ENCODE measurements around the gene RGS3. TPM values are rescaled to one million over a fixed set of nuclear protein-coding genes. Genes with fewer than 3 reads are reported as not detected.
A peak's percentile ranks its signal among the peaks of the same experiment; 100 is the strongest.

RGS3 gene
- total RNA-seq, 6 donors from 2014 or later, result 60.3 to 93.2 (median 72.6) TPM

GRCh38 chr9:113533335-113534225 lies 70.1 kb downstream of the RGS3 start:
- H3K4me3 ChIP-seq, result no peak overlapping the region
- H3K36me3 ChIP-seq, result peaks cover 0 to 37% (median 9%) of the 10 kb centered on the region in 4 donors
- TF ChIP-seq POLR2AphosphoS5 (IDR thresholded peaks at IDR 0.05) (no peak), EP300 (IDR thresholded peaks at IDR 0.05) (no peak), CTCF (IDR thresholded peaks at IDR 0.05) (no peak), POLR2A (IDR thresholded peaks at IDR 0.05) (no peak)
- H3K9me3 ChIP-seq, result no peaks in the 10 kb centered on the region
- H3K27me3 ChIP-seq, result no peaks in the 10 kb centered on the region
- H3K4me1 ChIP-seq, result peaks cover 0 to 9% (median 5%) of the 10 kb centered on the region in 4 donors
- no peak for DNase-seq
- peak overlapping the region in 2 of 4 donors; percentile 38 to 58 for H3K27ac ChIP-seq
- no peak for ATAC-seq (ENCODE audit: low FRiP score in 2 of 2)
- WGBS, 2 donors, result 91 to 95% methylated on average over 8 of the region's 8 CpGs

GRCh38 chr9:113535756-113536155 lies 72.2 kb downstream of the RGS3 start:
- TF ChIP-seq EP300 (IDR thresholded peaks at IDR 0.05) (no peak), CTCF (IDR thresholded peaks at IDR 0.05) (no peak), POLR2A (IDR thresholded peaks at IDR 0.05) (no peak), POLR2AphosphoS5 (IDR thresholded peaks at IDR 0.05) (no peak)
- Histone ChIP-seq H3K4me1 (peaks cover 0 to 9% (median 3%) of the 10 kb centered on the region in 4 donors), H3K27me3 (no peaks in the 10 kb centered on the region), H3K9me3 (no peaks in the 10 kb centered on the region), H3K27ac (peak overlapping the region in 1 of 4 donors; percentile 17), H3K4me3 (no peak overlapping the region), H3K36me3 (peaks cover 0 to 32% (median 5%) of the 10 kb centered on the region in 4 donors)
- WGBS, 2 donors, result 88 to 90% methylated on average over 5 to 6 of the region's 6 CpGs
- ATAC-seq (ENCODE audit: low FRiP score in 2 of 2), result no peak
- DNase-seq, result no peak

GRCh38 chr9:113536166-113536482 lies 72.6 kb downstream of the RGS3 start:
- WGBS, 2 donors, result 66 to 82% methylated on average over 6 of the region's 6 CpGs
- DNase-seq, result no peak

GRCh38 chr9:113536483-113537228 lies 73.1 kb downstream of the RGS3 start:
- Histone ChIP-seq H3K27ac (peak overlapping the region in 2 of 4 donors; percentile 17), H3K4me3 (no peak overlapping the region), H3K9me3 (no peaks in the 10 kb centered on the region), H3K4me1 (peaks cover 0 to 14% (median 3%) of the 10 kb centered on the region in 4 donors), H3K36me3 (peaks cover 0 to 38% (median 5%) of the 10 kb centered on the region in 4 donors), H3K27me3 (no peaks in the 10 kb centered on the region)
- TF ChIP-seq POLR2AphosphoS5 (IDR thresholded peaks at IDR 0.05), result no peak
- no peak for TF ChIP-seq CTCF (IDR thresholded peaks at IDR 0.05)
- TF ChIP-seq POLR2A (IDR thresholded peaks at IDR 0.05), result no peak
- TF ChIP-seq EP300 (IDR thresholded peaks at IDR 0.05), result no peak
- DNase-seq (no peak), ATAC-seq (ENCODE audit: low FRiP score in 2 of 2) (peak in 1 of 2 donors; percentile 38)
- 93 to 95% methylated on average over 20 to 21 of the region's 21 CpGs for WGBS, 2 donors

More at GRCh38 chr9:113536166-113536482, 72.6 kb downstream of the RGS3 start:
- H3K4me1 ChIP-seq, result peaks cover 0 to 13% (median 3%) of the 10 kb centered on the region in 4 donors
- no peaks in the 10 kb centered on the region for H3K9me3 ChIP-seq
- no peak overlapping the region for H3K4me3 ChIP-seq
- H3K27ac ChIP-seq, result peak overlapping the region in 1 of 4 donors; percentile 17
- no peak for TF ChIP-seq EP300 (IDR thresholded peaks at IDR 0.05)
- H3K27me3 ChIP-seq, result no peaks in the 10 kb centered on the region
- peaks cover 0 to 32% (median 5%) of the 10 kb centered on the region in 4 donors for H3K36me3 ChIP-seq
- no peak for ATAC-seq (ENCODE audit: low FRiP score in 2 of 2)

GRCh38 chr9:113537229-113537810 lies 73.8 kb downstream of the RGS3 start:
- no peak for DNase-seq
- H3K9me3 ChIP-seq, result no peaks in the 10 kb centered on the region
- H3K27me3 ChIP-seq, result no peaks in the 10 kb centered on the region
- TF ChIP-seq CTCF (IDR thresholded peaks at IDR 0.05), result no peak
- no peak for TF ChIP-seq POLR2A (IDR thresholded peaks at IDR 0.05)
- no peak for TF ChIP-seq POLR2AphosphoS5 (IDR thresholded peaks at IDR 0.05)
- TF ChIP-seq EP300 (IDR thresholded peaks at IDR 0.05), result no peak
- H3K4me1 ChIP-seq, result peaks cover 0 to 14% (median 5%) of the 10 kb centered on the region in 4 donors
- H3K4me3 ChIP-seq, result no peak overlapping the region
- H3K27ac ChIP-seq, result peak overlapping the region in 1 of 4 donors; percentile 17
- ATAC-seq (ENCODE audit: low FRiP score in 2 of 2), result no peak
- H3K36me3 ChIP-seq, result peaks cover 0 to 41% (median 3%) of the 10 kb centered on the region in 4 donors
- WGBS, 2 donors, result 90 to 92% methylated on average over 6 to 7 of the region's 7 CpGs
